T-helper 17 cell (primary cell): ENCODE measurements around the gene AKAP13. TPM values are rescaled to one million over a fixed set of nuclear protein-coding genes. Genes with fewer than 3 reads are reported as not detected.

ENCODE experiments used
- ATAC-seq: fragments of 150-1000 bp; cut with Tn5 transposase; 2 replicates; pipeline ENCODE4 v1.10.0; 2021; ENCODE audit warnings: mild to moderate bottlenecking, moderate library complexity
- DNase-seq, 3 donors: peaks; one replicate each; pipeline versions ENCODE4 v3.0.0 to v3.0.0-alpha.2; 2020 to 2021
- H3K9me3 ChIP-seq: one replicate; pipeline ENCODE4 v1.7.0; 2013; ENCODE audit warnings: low read length, mild to moderate bottlenecking; ENCODE audit not compliant: control insufficient read depth, poor library complexity, severe bottlenecking
- H3K27ac Mint-ChIP-seq: one replicate; pipeline ENCODE4 v1.8.0; 2022; ENCODE audit warnings: mild to moderate bottlenecking, moderate library complexity, mixed read lengths
- H3K27me3 Mint-ChIP-seq: one replicate; pipeline ENCODE4 v1.8.0; 2022; ENCODE audit warnings: mixed read lengths
- H3K36me3 Mint-ChIP-seq: one replicate; pipeline ENCODE4 v1.8.0; 2022; ENCODE audit warnings: low read depth, mixed read lengths
- H3K4me1 Mint-ChIP-seq: one replicate; pipeline ENCODE4 v1.8.0; 2022; ENCODE audit warnings: mild to moderate bottlenecking, mixed read lengths
- H3K4me3 Mint-ChIP-seq: one replicate; pipeline ENCODE4 v1.8.0; 2022; ENCODE audit warnings: mild to moderate bottlenecking, moderate library complexity, mixed read lengths
- total RNA-seq, 4 donors: library from RNA in 2 of 4; stranded (reverse) in 2 of 4; gene quantifications; one replicate each; pipeline ENCODE4 v1.2.3 and lab custom pipeline; 2022 to 2026

Gene AKAP13
- total RNA-seq, 2 donors from 2014 or later = 426 to 437 TPM

DNA sequence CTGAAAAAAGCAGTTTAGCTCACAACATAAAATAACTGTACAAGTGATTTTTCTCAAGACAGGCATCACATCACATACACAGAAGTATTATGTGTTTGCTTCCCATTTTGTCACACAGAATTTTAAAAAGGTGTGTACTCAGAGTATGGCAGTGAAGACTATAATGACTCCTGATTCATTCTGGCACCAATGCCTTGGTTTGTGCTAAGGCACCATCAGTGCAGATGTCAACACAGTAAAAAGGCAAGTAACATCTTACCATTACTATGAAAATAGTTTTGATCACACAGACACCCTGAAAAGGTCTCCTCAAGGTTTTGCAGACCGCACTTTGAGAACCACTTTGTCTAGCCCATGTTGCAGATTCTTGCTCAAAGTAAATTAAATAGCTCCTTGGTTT lies 222.8 kb downstream of the AKAP13 start:
- Mint-ChIP-seq H3K36me3 (peaks cover 6% of the 10 kb centered on the region), H3K27me3 (no peaks in the 10 kb centered on the region), H3K27ac (peak overlapping the region; percentile 88), H3K4me3 (no peak overlapping the region), H3K4me1 (peaks cover 20% of the 10 kb centered on the region)
- DNase-seq = no peak
- no peak for ATAC-seq
- no peaks in the 10 kb centered on the region for H3K9me3 ChIP-seq

GRCh38 chr15:85603703-85604102 lies 223.3 kb downstream of the AKAP13 start:
- H3K4me1 Mint-ChIP-seq = peaks cover 20% of the 10 kb centered on the region
- no peak for DNase-seq
- no peaks in the 10 kb centered on the region for H3K9me3 ChIP-seq
- H3K27ac Mint-ChIP-seq = peak overlapping the region; percentile 88
- H3K27me3 Mint-ChIP-seq = no peaks in the 10 kb centered on the region
- peak; percentile 20 for ATAC-seq
- H3K36me3 Mint-ChIP-seq = peaks cover 6% of the 10 kb centered on the region
- H3K4me3 Mint-ChIP-seq = peak overlapping the region; percentile 47

DNA sequence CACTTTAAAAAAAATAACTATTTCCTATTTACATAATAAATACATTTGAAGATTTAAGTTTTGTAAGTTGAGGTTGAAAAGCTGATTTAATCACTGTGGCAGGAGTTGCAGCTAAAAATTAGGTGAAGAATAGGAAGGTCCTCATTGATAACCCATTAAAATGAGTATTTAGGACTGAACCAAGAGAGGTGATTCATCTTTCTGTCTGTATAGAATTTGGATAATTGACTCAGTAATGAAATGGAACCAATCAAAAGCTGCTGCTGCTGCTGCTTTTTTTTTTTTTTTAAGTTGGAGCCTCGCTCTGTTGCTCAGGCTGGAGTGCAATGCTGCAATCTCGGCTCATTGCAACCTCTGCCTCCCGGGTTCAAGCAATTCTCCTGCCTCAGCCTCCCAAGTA lies 223.8 kb downstream of the AKAP13 start:
- H3K27me3 Mint-ChIP-seq = no peaks in the 10 kb centered on the region
- H3K9me3 ChIP-seq = no peaks in the 10 kb centered on the region
- DNase-seq (no peak), ATAC-seq (no peak)
- H3K27ac Mint-ChIP-seq = peak overlapping the region; percentile 88
- no peak overlapping the region for H3K4me3 Mint-ChIP-seq
- peaks cover 18% of the 10 kb centered on the region for H3K4me1 Mint-ChIP-seq
- peaks cover 6% of the 10 kb centered on the region for H3K36me3 Mint-ChIP-seq

- H3K4me3 Mint-ChIP-seq = peak overlapping the region; percentile 33
- no peaks in the 10 kb centered on the region for H3K27me3 Mint-ChIP-seq
- no peaks in the 10 kb centered on the region for H3K9me3 ChIP-seq
- DNase-seq (no peak), ATAC-seq (no peak)
- H3K36me3 Mint-ChIP-seq = peaks cover 13% of the 10 kb centered on the region
- no peak overlapping the region for H3K27ac Mint-ChIP-seq
- H3K4me1 Mint-ChIP-seq = peaks cover 21% of the 10 kb centered on the region
Observed at GRCh38 chr15:85606738-85607137, 226.3 kb downstream of the AKAP13 start.

DNA sequence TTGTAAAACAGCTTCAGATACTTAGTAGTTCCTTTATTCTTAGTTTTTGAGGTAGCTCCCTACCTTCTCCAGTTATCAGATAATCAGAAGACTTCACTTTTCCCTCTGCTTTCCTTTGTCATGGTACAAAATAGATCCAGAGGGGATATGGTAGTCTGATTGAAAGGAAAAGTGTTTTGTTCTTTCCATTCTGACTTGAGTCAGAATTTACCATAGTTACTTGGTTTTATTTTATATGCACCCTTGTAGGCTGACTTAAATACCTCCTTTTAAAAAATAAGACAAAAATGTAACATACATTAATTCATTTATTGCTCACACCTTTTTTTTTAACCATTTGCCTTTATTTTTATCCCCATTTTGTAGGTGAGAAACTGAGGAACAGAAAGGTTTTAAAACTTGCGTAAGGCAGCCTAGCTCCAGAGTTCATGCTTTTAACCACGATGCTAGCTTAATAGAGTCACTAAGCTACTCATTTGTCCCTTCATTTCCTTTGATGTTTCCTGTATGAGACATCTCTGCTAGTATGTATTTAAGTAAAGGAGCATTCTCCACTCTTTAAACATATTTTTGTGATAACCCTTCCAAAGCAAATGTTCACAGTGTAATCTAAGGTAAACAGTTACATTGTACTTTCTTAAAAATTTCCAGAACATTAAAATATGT lies 226.9 kb downstream of the AKAP13 start:
- peaks cover 13% of the 10 kb centered on the region for H3K36me3 Mint-ChIP-seq

GRCh38 chr15:85607842-85608241 lies 227.4 kb downstream of the AKAP13 start:
- no peak overlapping the region for H3K27ac Mint-ChIP-seq
- ATAC-seq (no peak), DNase-seq (no peak)
- H3K36me3 Mint-ChIP-seq = peaks cover 13% of the 10 kb centered on the region
- no peak overlapping the region for H3K4me3 Mint-ChIP-seq
- no peaks in the 10 kb centered on the region for H3K27me3 Mint-ChIP-seq
- H3K9me3 ChIP-seq = no peaks in the 10 kb centered on the region
- peaks cover 21% of the 10 kb centered on the region for H3K4me1 Mint-ChIP-seq

More for the DNA sequence above, 226.9 kb downstream of the AKAP13 start:
- no peaks in the 10 kb centered on the region for H3K9me3 ChIP-seq
- peaks cover 21% of the 10 kb centered on the region for H3K4me1 Mint-ChIP-seq
- H3K27ac Mint-ChIP-seq = no peak overlapping the region
- ATAC-seq (peak; percentile 59), DNase-seq (no peak)
- H3K4me3 Mint-ChIP-seq = peak overlapping the region; percentile 75
- no peaks in the 10 kb centered on the region for H3K27me3 Mint-ChIP-seq

- Mint-ChIP-seq H3K4me3 (no peak overlapping the region), H3K4me1 (peaks cover 17% of the 10 kb centered on the region), H3K27ac (no peak overlapping the region), H3K27me3 (no peaks in the 10 kb centered on the region), H3K36me3 (peaks cover 10% of the 10 kb centered on the region)
- DNase-seq = no peak
- ATAC-seq = no peak
- no peaks in the 10 kb centered on the region for H3K9me3 ChIP-seq
Observed at GRCh38 chr15:85609492-85609891, 229.1 kb downstream of the AKAP13 start.

DNA sequence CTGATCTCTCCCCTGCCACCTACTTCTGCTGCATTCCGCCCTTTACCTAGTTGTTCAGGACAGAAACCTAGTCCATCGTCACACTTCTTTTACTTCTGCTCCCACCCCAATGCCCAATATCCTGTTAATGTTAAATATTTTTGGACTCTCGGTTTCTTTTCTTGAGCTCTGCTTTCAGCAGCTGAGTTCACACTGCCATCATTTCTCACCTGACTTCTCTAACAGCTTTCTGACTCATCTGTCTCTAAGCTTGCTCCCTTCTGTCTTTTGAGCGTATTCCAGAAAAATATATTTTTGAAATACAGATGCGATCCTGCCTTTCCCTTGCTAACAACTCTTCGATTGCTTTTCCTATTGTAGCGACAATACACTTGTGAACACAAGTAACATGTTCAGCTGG lies 231.0 kb downstream of the AKAP13 start:
- H3K9me3 ChIP-seq = no peaks in the 10 kb centered on the region
- DNase-seq = no peak
- Mint-ChIP-seq H3K4me3 (no peak overlapping the region), H3K27me3 (no peaks in the 10 kb centered on the region), H3K36me3 (peaks cover 8% of the 10 kb centered on the region), H3K27ac (no peak overlapping the region), H3K4me1 (peaks cover 26% of the 10 kb centered on the region)
- no peak for ATAC-seq

GRCh38 chr15:85614059-85614458 lies 233.7 kb downstream of the AKAP13 start:
- Mint-ChIP-seq H3K27ac (peak overlapping the region; percentile 6), H3K36me3 (peaks cover 8% of the 10 kb centered on the region), H3K4me1 (peaks cover 33% of the 10 kb centered on the region), H3K4me3 (no peak overlapping the region), H3K27me3 (no peaks in the 10 kb centered on the region)
- H3K9me3 ChIP-seq = no peaks in the 10 kb centered on the region
- ATAC-seq = no peak
- DNase-seq = no peak

- no peaks in the 10 kb centered on the region for H3K9me3 ChIP-seq
- ATAC-seq = peak; percentile 23
- H3K36me3 Mint-ChIP-seq = peaks cover 8% of the 10 kb centered on the region
- H3K27ac Mint-ChIP-seq = no peak overlapping the region
- H3K4me3 Mint-ChIP-seq = no peak overlapping the region
- peaks cover 30% of the 10 kb centered on the region for H3K4me1 Mint-ChIP-seq
- DNase-seq = no peak
- no peaks in the 10 kb centered on the region for H3K27me3 Mint-ChIP-seq
Observed at GRCh38 chr15:85615930-85616329, 235.5 kb downstream of the AKAP13 start.

GRCh38 chr15:85616549-85617110 lies 236.2 kb downstream of the AKAP13 start:
- ATAC-seq = no peak
- H3K4me3 Mint-ChIP-seq = no peak overlapping the region
- H3K36me3 Mint-ChIP-seq = peaks cover 1% of the 10 kb centered on the region
- no peaks in the 10 kb centered on the region for H3K27me3 Mint-ChIP-seq
- no peak for DNase-seq
- no peaks in the 10 kb centered on the region for H3K9me3 ChIP-seq
- H3K4me1 Mint-ChIP-seq = peaks cover 23% of the 10 kb centered on the region
- no peak overlapping the region for H3K27ac Mint-ChIP-seq

GRCh38 chr15:85618228-85618505 lies 237.8 kb downstream of the AKAP13 start:
- Mint-ChIP-seq H3K4me1 (peaks cover 32% of the 10 kb centered on the region), H3K36me3 (no peaks in the 10 kb centered on the region), H3K27me3 (no peaks in the 10 kb centered on the region), H3K27ac (no peak overlapping the region), H3K4me3 (no peak overlapping the region)
- DNase-seq (no peak), ATAC-seq (no peak)
- H3K9me3 ChIP-seq = no peaks in the 10 kb centered on the region

GRCh38 chr15:85618956-85619491 lies 238.6 kb downstream of the AKAP13 start:
- Mint-ChIP-seq H3K27ac (no peak overlapping the region), H3K4me3 (no peak overlapping the region), H3K36me3 (peaks cover 4% of the 10 kb centered on the region), H3K4me1 (peaks cover 40% of the 10 kb centered on the region), H3K27me3 (no peaks in the 10 kb centered on the region)
- ATAC-seq (peak; percentile 78), DNase-seq (peak in 2 of 3 donors; percentile 18 to 46)
- H3K9me3 ChIP-seq = no peaks in the 10 kb centered on the region
